Activated naive CD8-positive, alpha-beta T cell treated with anti-CD3 and anti-CD28 coated beads, Interleukin-2, amount 10 ng/mL, durations not matched to agents 7 days and 5 days (primary cell): ENCODE results near the gene ACAP1. TPM values are rescaled to one million over a fixed set of nuclear protein-coding genes. Genes with fewer than 3 reads are reported as not detected.

Experiments
- ATAC-seq: fragments of 150-1000 bp; cut with Tn5 transposase; one replicate; pipeline ENCODE4 v1.10.0; 2021; ENCODE audit warnings: low read depth, moderate library complexity
- POLR2A ChIA-PET: fragments of 350-600 bp; sonication (Branson Sonifier 250); formaldehyde crosslinking; loops from one replicate; lab custom pipeline; 2021; ENCODE audit warnings: antibody characterized with exemption; lab: Charles Lee
- DNase-seq: peaks from one replicate; pipeline ENCODE4 v3.0.0; 2021
- H3K27ac Mint-ChIP-seq: one replicate; pipeline ENCODE4 v1.8.0; 2022; ENCODE audit warnings: mild to moderate bottlenecking, mixed read lengths
- H3K27me3 Mint-ChIP-seq: one replicate; pipeline ENCODE4 v1.8.0; 2022; ENCODE audit warnings: mild to moderate bottlenecking, moderate library complexity, mixed read lengths
- H3K36me3 Mint-ChIP-seq: one replicate; pipeline ENCODE4 v1.8.0; 2021; ENCODE audit warnings: mild to moderate bottlenecking, mixed read lengths
- H3K4me1 Mint-ChIP-seq: one replicate; pipeline ENCODE4 v1.8.0; 2021; ENCODE audit warnings: mixed read lengths
- H3K4me3 Mint-ChIP-seq: one replicate; pipeline ENCODE4 v1.8.0; 2022; ENCODE audit warnings: mild to moderate bottlenecking, moderate library complexity, mixed read lengths
- H3K9me3 Mint-ChIP-seq: one replicate; pipeline ENCODE4 v1.8.0; 2021; ENCODE audit warnings: mixed read lengths
- total RNA-seq, 2 experiments: library from RNA; stranded (reverse); gene quantifications; one replicate each; pipeline ENCODE4 v1.2.3, GENCODE V29; 2021

The ACAP1 gene
- total RNA-seq, 2 experiments from 2014 or later = 710 to 756 TPM

DNA sequence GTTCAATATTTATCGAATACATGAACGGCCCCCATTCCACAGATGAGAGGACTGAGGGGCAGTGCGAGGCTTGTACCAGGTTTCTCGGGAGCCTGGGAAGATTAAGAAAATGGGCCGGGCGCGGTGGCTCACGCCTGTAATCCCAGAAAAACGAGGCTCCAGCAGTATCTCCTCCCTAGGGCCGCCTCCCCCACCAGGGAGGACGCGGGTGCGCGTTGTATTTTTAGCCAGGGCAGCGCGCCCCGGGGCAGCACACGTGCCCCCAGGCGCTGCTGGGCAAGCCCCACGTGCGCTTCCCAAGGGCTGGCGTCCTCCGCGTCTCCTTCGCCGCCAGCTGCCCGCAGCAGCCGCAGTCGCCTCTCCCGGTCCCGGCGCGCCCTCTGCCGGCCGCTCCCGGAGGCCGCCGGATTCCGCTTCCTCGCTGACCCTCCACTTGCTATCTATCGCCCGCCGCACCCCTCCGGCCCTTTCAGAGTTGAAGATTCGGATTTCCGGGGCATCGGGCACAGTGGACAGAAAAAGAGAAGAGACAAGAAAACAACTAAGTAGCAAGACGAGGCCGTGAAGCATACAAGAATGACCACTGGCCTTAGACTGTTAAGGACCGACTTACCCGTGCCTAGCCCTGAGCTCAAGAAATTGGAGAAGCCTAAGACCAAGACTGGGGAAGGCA lies 40.0 kb upstream of the ACAP1 start:
- peaks cover 20% of the 10 kb centered on the region for H3K4me1 Mint-ChIP-seq
- peak; percentile 82 for DNase-seq
- peak; percentile 31 for ATAC-seq
- peak overlapping the region; percentile 55 for H3K4me3 Mint-ChIP-seq
- H3K27ac Mint-ChIP-seq = no peak overlapping the region
- no peaks in the 10 kb centered on the region for H3K36me3 Mint-ChIP-seq
- no peaks in the 10 kb centered on the region for H3K9me3 Mint-ChIP-seq
- POLR2A ChIA-PET = interaction anchor here (0.8 to 1.4 kb wide), 5 partner anchors 10 to 253 kb away, joined by 3 to 6 read pairs (median 3); partner anchors contain the start of gene SLC2A4
- H3K27me3 Mint-ChIP-seq = peaks cover 44% of the 10 kb centered on the region

DNA sequence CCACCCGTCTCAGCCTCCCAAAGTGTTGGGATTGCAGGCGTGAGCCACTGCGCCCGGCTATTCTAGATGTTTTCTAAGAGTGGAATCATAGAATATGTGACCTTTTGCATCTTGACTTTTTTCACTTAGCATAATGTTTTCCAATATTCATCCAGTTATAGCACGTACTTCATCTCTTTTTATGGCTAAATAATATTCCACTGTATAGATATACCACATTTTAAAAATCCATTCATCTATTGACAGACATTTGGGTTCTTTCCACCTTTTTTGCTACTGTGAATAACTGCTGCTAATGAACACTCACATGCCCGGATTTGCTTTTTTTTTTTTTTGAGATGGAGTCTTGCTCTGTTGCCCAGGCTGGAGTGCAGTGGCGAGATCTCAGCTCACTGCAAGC lies 32.1 kb upstream of the ACAP1 start:
- no peak for ATAC-seq
- no peaks in the 10 kb centered on the region for H3K9me3 Mint-ChIP-seq
- H3K27ac Mint-ChIP-seq = no peak overlapping the region
- POLR2A ChIA-PET = interaction anchor here (0.7 kb wide), 3 partner anchors 9 to 919 kb away, joined by 3 read pairs; no protein-coding TSS in a partner anchor
- DNase-seq = no peak
- H3K4me1 Mint-ChIP-seq = peaks cover 8% of the 10 kb centered on the region
- H3K27me3 Mint-ChIP-seq = peaks cover 8% of the 10 kb centered on the region
- no peak overlapping the region for H3K4me3 Mint-ChIP-seq
- H3K36me3 Mint-ChIP-seq = peaks cover 2% of the 10 kb centered on the region

GRCh38 chr17:7306911-7307685 lies 29.2 kb upstream of the ACAP1 start, which contains the start of gene EIF5A:
Gene EIF5A (plus strand): TSS chr17:7307628. CDS start chr17:7309636, 2,008 bp downstream.
- POLR2A ChIA-PET = interaction anchor here (2.8 kb wide), 1 partner anchor 37 kb away, joined by 11 read pairs; no protein-coding TSS in a partner anchor
- H3K27me3 Mint-ChIP-seq = no peaks in the 10 kb centered on the region
- ATAC-seq = peak; percentile 81
- peak within 1 kb of the TSS; percentile 89 for H3K4me3 Mint-ChIP-seq
- H3K36me3 Mint-ChIP-seq = peaks cover 19% of the 10 kb centered on the region
- no peaks in the 10 kb centered on the region for H3K9me3 Mint-ChIP-seq
- H3K4me1 Mint-ChIP-seq = peaks cover 29% of the 10 kb centered on the region
- peak; percentile 99 for DNase-seq
- H3K27ac Mint-ChIP-seq = peak within 1 kb of the TSS; percentile 98

DNA sequence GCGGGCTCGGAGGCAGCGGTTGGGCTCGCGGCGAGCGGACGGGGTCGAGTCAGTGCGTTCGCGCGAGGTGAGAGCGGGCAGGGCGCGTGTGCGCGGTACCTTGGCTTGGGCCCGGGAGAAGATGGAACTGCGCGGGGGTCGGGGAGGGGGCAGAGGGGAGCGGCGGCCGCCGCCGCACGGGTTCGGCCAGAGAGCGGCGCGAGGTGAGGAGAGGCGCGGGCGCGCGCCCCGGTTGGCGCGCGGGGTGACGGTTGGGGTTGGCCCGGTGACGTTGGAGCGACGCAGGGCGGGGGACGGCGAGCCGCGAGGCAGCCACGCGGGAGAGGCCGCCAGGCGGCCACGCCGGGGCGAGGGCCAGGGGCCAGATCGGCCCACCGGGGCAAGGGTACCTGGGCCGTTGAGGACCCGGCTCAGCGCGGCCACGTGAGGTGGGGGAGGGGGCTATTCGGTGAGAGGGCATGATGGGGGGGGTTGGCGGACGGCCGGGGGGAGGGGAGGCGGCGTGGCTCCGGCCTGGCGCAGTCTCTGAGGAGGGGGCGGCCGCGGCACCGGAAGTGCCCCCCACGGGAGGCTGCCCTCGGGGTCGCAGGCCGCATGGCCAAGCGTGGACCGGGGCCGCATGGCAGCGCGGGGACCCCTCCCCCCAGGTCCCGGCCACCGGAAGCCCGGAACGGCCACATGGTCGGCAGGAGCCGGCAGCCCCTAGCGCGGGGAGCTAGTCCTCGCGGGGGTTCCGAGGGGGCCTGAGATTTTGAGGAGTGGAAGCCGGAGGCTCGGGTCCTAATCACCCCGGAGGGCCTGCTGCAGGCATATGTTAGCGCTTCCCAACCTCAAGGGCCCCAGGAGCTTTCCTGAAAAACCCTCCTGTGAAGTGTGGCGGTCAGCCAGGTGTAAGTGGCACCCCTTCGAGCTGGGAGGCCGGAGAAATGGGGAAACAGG lies 28.4 kb upstream of the ACAP1 start:
- H3K36me3 Mint-ChIP-seq = peaks cover 25% of the 10 kb centered on the region
- H3K27me3 Mint-ChIP-seq = no peaks in the 10 kb centered on the region
- peak; percentile 71 for DNase-seq
- POLR2A ChIA-PET = interaction anchor here (1.0 to 4.3 kb wide), 7 partner anchors 22 to 378 kb away, joined by 4 to 34 read pairs (median 9); partner anchors contain the start of genes ACAP1, MPDU1, NEURL4 and PHF23
- H3K4me3 Mint-ChIP-seq = peak overlapping the region; percentile 89
- peak overlapping the region; percentile 98 for H3K27ac Mint-ChIP-seq
- ATAC-seq = peak; percentile 7
- H3K4me1 Mint-ChIP-seq = peaks cover 36% of the 10 kb centered on the region
- no peaks in the 10 kb centered on the region for H3K9me3 Mint-ChIP-seq

DNA sequence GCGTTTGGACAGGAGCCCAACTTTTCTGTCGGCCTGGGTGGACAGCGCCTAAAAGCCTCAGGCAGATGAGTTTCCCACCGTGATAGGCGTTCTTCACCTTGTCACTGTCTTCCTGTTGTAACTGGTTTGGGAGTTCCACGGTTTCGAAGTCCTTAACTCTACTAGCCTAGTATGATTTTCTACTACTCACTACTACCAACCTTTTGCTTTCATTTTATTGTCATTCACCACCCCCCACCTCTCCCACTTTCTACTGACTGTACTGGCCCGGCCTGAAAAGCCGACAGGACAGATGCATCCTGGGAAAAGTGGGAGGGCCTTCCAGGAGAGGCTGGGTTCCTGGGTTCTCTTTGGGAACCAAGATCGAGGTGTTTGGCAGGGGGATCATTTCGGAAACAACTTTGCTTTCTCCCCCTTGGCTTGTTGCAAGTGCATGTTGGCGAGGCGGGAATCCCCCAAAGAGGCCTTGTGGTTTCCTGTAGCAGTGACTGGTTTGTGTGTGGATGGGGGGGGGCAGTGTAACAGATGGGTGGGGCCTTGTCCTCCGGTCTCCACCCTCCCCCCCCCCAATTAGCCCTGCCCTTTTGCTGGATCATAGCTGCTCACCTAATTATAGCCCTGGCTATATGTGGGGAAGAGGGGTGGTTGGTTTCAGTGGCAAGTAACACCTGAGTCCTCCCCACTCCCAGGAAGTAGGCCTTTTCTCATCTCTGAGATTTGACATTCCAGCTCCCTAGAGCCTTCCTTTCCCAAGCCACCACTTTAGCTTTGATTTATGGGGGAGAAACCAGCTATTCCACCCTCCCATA lies 27.5 kb upstream of the ACAP1 start:
- peaks cover 28% of the 10 kb centered on the region for H3K36me3 Mint-ChIP-seq
- DNase-seq (peak; percentile 75), ATAC-seq (peak; percentile 6)
- H3K27ac Mint-ChIP-seq = peak overlapping the region; percentile 98
- peaks cover 39% of the 10 kb centered on the region for H3K4me1 Mint-ChIP-seq
- peak overlapping the region; percentile 88 for H3K4me3 Mint-ChIP-seq
- POLR2A ChIA-PET = interaction anchor here (0.6 to 4.3 kb wide), 8 partner anchors 21 to 900 kb away, joined by 3 to 34 read pairs (median 8); partner anchors contain the start of genes ACAP1, MPDU1, NEURL4 and PHF23
- no peaks in the 10 kb centered on the region for H3K9me3 Mint-ChIP-seq
- H3K27me3 Mint-ChIP-seq = no peaks in the 10 kb centered on the region

DNA sequence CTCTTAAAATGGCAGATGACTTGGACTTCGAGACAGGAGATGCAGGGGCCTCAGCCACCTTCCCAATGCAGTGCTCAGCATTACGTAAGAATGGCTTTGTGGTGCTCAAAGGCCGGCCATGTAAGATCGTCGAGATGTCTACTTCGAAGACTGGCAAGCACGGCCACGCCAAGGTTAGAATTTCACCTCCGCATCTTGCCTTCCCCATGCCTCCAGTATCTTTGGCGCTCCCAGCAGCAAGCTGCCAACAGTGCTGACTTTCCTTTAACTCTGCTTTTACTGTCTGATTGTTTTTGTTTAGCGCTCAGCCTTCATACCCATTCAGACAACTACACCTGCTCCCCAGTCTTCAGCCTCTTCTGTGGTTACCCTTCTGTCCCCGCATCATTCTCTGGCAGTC lies 26.7 kb upstream of the ACAP1 start:
- POLR2A ChIA-PET = interaction anchor here (1.1 to 4.3 kb wide), 7 partner anchors 17 to 71 kb away, joined by 3 to 34 read pairs (median 9); partner anchors contain the start of genes ACAP1, NEURL4 and PHF23
- DNase-seq (no peak), ATAC-seq (no peak)
- Mint-ChIP-seq H3K27me3 (no peaks in the 10 kb centered on the region), H3K9me3 (no peaks in the 10 kb centered on the region), H3K27ac (peak overlapping the region; percentile 98), H3K4me3 (peak overlapping the region; percentile 88), H3K4me1 (peaks cover 45% of the 10 kb centered on the region), H3K36me3 (peaks cover 28% of the 10 kb centered on the region)

GRCh38 chr17:7311110-7311705 lies 25.1 kb upstream of the ACAP1 start:
- H3K27me3 Mint-ChIP-seq = no peaks in the 10 kb centered on the region
- H3K4me3 Mint-ChIP-seq = no peak overlapping the region
- peak overlapping the region; percentile 98 for H3K27ac Mint-ChIP-seq
- peaks cover 45% of the 10 kb centered on the region for H3K4me1 Mint-ChIP-seq
- no peaks in the 10 kb centered on the region for H3K9me3 Mint-ChIP-seq
- peaks cover 28% of the 10 kb centered on the region for H3K36me3 Mint-ChIP-seq
- ATAC-seq (no peak), DNase-seq (no peak)
- POLR2A ChIA-PET = interaction anchor here (0.7 to 4.3 kb wide), 4 partner anchors 18 to 253 kb away, joined by 4 to 34 read pairs (median 4); partner anchors contain the start of genes ACAP1 and NEURL4

GRCh38 chr17:7312432-7313087 lies 23.8 kb upstream of the ACAP1 start:
- Mint-ChIP-seq H3K36me3 (peaks cover 30% of the 10 kb centered on the region), H3K27me3 (no peaks in the 10 kb centered on the region), H3K4me3 (peak overlapping the region; percentile 57), H3K27ac (peak overlapping the region; percentile 73), H3K9me3 (no peaks in the 10 kb centered on the region), H3K4me1 (peaks cover 42% of the 10 kb centered on the region)
- POLR2A ChIA-PET = interaction anchor here (1.0 to 5.1 kb wide), 7 partner anchors 17 to 70 kb away, joined by 3 to 51 read pairs (median 7); partner anchors contain the start of genes ACAP1, GABARAP, NEURL4 and SLC2A4
- DNase-seq (no peak), ATAC-seq (no peak)

DNA sequence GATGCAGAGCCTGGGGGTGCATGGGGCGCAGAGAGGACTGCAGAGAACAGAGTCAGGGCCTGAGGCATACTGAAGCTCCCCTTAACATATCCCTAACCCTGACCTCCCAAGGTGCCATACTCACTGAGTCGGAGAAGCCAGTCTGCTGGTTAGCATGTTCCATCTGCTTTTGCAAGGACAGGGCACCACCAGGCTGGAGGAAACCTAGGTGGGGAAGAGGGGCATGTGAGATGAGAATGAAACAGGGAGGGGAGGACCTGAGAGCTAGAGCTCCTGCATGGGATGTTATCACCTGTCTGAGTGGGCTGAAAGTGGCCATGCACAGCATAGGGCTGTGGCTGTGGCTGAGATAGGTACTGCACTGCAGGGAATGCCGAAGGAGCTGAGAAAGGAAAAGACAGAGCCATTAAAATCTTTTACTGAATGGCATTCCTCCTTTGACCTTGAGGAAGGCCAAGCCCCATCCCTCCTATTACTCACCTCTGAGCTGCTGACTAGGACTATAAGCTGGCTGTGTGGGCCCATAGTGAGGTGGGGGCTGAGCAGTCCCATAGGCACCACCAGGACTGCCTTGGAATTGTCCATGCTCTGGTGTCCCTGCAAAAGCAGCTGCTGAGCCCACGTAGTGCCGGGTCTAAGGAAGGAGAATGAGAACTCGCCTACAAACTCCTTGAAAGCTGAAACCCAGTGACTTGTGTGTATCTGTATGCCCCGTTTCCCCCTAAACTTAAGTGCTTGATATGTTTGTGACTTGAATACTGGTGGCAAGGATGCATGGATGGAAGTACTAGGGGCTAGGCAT lies 23.0 kb upstream of the ACAP1 start:
- peaks cover 30% of the 10 kb centered on the region for H3K36me3 Mint-ChIP-seq
- H3K27ac Mint-ChIP-seq = peak overlapping the region; percentile 73
- H3K4me3 Mint-ChIP-seq = peak overlapping the region; percentile 86
- peaks cover 42% of the 10 kb centered on the region for H3K4me1 Mint-ChIP-seq
- DNase-seq (no peak), ATAC-seq (no peak)
- H3K27me3 Mint-ChIP-seq = no peaks in the 10 kb centered on the region
- POLR2A ChIA-PET = interaction anchor here (0.5 to 5.1 kb wide), 12 partner anchors 9 to 278 kb away, joined by 3 to 51 read pairs (median 7); partner anchors contain the start of genes ACAP1, GABARAP, NEURL4 and POLR2A
- no peaks in the 10 kb centered on the region for H3K9me3 Mint-ChIP-seq
